NCI-H2171 (cell line): Measurements from ENCODE around the gene ADORA1.

ENCODE experiments used
- DNase-seq: peaks from one replicate; lab custom pipeline; 2025; lab: John Stamatoyannopoulos, UW

The ADORA1 gene

DNA sequence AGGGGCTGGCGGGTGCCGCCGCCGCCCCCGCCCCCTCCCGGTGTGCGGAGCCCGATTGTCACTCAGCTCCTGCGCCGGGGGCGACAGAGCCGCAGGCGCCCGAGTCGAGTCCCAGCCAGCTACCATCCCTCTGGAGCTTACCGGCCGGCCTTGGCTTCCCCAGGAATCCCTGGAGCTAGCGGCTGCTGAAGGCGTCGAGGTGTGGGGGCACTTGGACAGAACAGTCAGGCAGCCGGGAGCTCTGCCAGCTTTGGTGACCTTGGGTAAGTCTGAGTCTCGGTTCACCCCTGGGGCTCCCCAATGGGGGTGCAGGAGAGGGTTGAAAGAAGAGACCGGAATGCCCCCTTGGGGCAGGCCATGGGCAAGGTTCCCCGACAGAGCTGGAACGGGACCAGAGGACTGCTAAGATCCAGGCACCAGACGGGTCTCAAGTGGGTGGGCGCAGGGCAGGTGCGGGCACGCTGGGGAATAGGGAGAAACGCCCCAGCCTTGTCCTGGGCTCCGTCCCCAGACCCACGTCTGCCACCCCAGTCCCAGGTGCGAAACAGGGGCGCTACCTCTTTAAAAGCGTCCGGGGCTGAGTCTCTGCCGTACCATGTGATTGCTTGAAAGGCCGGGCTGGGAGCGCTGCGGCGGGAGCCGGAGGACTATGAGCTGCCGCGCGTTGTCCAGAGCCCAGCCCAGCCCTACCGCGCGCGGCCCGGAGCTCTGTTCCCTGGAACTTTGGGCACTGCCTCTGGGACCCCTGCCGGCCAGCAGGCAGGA, at the start of gene ADORA1:
Gene ADORA1 (plus strand): TSS at position 61 of the 765 bp plus-strand sequence. CDS start 1,116 bp downstream, outside the sequence.
- no peak for DNase-seq

DNA sequence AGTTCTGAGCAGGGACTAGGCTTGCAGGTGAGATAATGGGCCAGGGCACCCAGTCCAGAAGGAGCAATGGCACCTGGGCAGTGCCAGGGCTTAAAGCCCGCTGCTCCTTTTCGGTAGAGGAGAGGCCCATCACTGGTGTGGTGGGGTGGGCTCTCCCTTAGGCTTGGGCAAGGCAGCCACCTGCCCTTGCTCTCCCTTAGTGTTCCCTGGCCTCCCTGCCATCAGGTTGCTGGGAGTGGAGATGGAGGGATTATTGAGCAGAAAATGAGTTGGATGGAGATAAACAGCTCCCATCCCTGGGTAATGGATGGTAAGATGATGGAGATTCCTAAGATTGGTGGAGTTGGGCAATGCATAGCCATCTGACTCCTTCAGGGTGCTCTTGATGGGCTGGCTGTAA, 49.6 kb upstream of the ADORA1 start:
- DNase-seq, result no peak

DNA sequence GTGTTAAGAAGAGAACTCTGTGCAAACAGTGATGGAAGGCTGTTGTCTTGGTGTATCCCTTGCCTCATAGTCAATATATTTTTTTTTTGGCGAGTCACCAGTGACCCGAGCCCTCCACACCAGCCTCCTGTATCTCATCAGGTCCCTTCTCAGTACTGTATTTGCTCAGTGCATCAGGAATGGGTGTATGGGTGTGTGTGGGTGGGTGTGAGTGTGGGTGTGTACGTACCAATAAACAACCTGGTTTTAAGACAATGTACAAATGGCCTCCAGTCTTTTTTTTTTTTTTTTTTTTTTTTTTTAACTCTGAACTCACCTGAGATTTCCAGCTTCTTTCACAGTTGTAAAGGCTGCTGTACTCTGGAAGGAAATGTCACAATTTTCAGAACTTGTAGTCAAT, 49.0 kb upstream of the ADORA1 start:
- no peak for DNase-seq

DNA sequence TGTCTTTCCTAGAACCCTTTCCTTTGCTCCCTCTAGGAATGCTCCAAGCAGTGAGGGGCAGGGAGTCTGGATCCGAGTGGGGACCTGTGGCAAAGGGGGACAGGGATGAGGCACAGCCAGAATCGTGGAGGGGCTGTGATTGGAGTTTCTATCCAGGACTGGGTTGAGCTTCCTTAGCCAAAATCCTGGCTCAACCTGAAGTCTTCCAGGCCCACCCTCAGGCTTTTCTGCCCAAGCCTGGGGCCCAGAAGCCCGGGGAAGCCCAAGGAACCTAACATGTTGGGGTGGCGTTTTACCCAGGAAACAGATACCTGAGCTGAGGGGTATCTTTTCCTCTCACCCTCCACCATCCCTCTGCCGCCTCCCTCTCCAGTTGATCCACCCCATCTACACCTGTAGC, 47.1 kb upstream of the ADORA1 start:
- DNase-seq, result no peak

DNA sequence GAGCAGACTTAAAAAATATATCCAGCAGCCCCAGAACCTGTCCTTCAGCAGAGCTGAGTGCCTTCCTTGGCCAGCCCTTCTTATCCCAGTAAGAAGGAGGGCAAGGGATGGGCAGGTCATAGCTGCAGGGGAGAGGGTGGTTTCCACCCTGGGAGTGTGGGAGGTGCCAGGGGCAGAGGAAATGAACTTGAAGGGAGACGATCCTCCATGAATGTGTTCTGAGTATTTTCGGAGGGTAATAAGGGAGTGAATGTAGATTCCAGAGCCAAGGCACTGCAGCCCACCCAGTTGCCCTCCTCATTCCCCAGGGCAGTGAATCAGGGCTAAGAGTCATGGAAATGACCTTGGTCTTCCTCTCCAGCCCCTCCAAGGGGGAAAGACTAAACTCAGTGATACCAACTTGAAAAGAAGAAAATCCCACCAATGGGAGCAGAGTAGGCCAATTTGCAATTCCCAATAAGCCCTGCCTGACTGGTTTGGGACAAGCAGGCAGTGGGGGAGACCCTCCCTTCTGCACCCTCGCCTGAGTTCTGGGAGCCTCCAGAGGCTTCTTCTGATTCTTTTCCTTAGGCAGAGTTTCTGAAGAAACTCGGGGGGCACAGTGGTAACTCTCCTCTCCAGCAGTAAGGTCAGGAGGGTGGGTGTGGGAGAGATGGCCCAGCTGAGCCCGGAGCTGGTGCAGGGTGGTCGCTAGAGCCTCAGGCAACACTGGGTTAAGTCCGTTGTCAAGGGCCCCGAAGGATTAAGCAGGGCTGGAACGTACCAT, 45.9 kb upstream of the ADORA1 start:
- no peak for DNase-seq

DNA sequence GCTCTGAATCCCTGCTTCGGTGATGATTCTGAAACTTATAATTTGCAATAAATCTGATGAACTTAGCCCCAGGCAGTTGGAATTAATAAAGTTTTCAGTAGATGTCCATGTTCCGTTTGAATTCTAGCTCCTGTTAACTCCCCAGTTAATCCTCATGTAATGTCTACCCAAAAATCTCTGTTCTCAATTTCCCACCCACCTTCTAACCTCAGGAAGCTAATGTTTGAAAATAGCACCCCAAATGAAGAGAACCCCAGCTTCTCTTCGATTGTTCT, 45.4 kb upstream of the ADORA1 start:
- no peak for DNase-seq

DNA sequence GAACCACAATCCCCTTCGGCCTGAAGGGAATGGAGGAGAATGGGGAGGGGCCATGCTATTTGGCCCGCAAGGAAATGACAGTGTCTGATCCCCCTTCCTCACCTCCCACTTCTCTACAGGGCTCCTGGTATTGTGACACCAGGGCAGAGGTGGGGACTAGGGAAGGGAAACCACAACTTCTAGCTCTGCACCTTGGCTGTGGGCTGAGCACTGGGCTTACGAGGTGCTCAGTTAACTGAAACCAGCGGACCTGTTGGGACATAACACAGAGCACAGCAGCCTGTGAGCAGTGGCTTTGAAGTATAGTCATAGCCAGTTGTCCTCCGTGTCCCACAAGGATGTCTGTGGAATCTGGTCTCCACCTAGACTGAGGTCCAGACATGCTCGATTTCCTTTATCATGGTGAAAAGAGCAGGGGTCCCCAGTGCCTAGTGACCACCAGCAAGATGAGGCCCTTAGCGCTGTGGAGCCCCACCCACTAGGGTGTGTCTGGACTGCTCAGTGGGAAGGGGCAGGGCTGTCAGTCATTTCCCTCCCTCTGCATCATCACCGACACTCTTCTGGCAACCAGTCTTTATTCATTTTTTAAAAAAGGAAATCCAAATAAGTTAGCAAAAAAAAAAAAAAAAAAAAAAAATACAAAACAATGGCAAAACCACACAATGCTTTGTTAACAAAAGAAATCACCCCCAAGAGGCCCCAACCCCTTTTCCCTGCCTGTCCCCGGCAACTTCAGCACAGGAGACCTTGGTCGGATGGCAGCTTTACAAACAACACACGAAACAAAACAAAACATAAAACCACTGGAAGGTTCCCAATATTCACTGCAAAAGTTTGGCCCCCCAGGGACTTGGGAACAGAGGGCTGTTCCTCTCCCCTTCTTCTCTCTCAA, 44.7 kb upstream of the ADORA1 start:
- DNase-seq, result no peak

DNA sequence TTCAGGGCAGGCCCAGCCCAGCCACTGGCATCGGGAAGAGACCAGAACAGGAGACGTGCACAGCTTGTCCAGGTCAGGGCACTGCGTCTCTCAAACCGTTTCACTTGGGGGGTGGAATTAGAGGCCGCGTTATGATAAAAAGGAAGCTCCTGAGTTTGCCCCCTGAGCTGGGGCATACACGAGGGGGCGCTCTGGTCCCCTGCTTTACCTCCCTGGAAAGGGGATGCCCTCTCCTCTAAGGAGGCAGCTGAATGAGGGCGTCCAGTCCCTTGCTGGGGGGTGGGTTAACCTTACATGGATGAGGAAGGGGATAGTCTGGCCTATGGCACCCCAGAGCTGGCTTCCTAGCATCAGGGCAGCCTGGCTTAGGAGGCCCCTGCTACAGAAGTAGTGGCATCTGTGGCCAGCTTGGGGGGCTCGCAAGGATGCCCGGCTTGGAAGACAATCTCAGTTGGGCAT, 44.0 kb upstream of the ADORA1 start:
- no peak for DNase-seq

DNA sequence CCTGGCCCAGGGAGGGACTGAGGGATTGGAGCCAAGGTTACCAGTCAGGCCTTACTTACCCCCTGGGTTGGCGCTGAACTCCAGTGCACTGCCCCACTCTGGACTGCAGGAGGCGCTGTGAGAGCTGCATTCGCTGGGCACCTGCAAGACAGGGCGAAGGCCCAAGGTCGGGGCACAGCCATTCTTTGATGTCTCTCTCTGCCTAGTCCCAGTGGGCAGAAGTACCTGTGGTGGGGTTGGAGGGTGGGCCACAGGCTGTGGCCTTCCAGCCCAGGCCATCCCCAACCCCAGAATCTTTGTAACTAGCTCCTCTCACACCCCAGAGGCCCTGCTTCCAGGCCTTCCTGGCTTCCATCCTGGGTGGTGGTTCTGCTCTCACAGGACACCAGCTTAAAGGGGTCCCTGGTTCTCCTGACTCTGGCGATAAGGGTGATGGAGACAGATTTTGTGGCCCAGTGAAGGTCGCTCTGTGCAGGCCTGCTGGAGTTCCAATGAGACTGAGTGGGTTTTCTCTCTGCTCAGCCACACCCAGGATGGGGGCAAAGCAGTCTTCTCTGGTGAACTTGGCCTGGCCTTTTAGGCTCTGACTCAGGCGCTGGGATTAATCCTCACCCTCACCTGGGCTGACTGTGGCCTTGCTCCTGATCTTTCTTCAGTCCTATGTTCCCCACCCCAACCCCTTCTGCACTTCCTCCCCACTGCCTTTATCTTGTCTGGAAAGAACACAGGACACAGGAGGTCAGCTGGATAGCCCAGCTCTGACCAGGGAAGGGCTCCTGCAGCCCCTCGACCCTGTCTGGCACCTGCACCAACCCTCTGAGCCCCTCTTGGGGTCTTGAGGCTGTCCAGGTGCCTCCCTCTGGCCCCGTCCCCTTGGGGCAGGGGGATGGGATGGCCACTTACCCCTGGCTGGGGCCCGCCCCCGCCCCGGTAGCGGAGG, 42.7 kb upstream of the ADORA1 start:
- no peak for DNase-seq

DNA sequence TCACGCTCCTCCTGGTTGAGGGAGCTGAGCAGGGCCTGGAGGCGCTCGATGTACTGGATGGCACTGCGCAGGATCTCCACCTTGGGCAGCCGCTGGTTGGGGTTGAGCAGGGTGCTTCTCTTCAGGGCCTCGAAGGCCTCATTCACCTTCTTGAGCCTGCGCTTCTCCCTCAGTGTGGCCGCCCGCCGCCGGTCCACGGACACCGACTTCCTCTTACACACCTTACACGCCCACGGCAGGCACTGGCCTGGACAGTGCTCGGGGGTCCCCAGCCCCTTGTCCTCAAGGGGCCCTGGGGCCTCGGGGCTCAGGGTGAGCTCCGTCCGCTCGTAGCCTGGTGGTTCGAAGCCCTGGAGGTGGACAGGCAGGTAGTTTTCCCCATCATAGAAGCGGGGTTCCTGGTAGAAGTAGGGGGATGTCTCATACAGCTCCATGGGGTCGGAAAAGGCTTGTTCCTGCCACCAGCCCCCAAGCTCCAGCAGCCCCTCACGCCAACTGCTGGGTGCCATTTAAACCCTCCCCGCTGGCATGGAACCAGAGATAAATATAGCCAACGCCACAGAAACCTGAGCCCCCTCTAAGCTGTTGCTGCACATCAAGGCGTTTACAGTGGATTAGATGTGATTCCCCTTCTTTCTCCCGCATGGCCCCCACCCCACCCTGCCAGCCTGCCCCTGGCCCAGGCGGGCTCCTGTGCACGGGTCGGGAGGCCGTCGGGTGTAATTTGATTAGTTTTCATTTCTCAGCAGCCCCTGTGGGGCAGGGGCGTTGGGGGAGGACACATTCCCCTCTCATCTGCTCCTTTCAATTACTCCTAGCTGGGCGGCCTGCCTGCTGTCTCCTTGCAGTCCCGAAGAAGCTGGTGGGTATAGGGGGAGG, 41.8 kb upstream of the ADORA1 start, which contains the start of gene MYOG:
Gene MYOG (minus strand): TSS at position 485 of the 879 bp plus-strand sequence. CDS start 51 bp downstream, at position 434.
- DNase-seq, result peak; percentile 72

DNA sequence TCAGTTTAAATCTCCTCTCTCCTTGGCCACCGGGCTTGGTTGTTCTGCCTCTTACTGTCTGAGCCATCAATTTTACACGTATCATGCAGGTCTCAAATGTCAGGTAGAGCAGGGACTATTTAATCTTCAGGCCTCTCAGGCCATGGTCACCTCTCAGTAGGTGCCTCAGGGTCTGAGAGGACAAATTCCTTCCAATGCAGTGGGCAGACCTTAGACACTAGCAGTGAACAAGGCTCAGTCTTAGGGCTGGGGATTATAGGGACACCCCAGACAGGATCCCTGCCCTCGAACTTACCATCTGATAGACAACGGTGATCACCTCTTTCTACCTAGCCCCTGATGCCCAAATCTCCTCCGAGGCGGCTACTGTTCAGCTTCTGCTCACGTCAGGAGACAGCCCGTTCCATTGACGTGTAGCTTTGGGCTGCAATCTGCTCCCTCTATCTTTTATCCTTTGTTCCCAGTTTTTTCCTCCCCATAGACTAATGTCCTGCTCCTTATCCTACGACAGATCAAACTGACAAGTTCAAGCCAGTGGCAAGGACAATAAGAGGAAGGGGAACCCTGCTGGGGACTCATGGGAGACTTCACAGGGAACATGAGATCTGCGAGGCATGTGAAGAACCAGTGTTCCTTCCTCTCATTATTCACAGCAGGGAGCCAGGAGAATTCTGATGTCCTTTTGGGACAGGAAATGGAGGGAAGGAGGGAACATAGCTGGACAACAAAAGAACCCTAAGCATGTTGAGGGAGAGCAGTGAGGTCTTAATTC, 40.3 kb upstream of the ADORA1 start:
- DNase-seq, result no peak

DNA sequence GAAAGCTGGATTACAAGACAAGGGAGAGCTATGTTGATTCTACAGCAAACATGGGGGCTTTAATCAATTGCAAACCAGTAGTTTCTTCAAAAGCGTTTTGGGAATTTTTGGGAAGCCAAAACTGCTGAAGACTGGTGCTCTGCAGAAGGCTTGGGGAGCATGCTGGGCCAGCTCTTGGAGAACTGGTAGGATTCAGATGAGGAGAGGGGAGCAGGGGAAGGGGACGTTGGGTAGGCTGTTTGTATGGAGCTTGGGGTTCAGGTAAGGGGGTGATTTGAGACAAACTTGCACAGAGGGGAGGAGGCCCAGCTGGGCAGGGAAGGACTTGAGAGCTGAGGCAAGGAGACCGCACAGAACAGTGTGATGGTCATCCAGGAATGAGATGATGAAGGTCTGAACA, 39.1 kb upstream of the ADORA1 start:
- no peak for DNase-seq

DNA sequence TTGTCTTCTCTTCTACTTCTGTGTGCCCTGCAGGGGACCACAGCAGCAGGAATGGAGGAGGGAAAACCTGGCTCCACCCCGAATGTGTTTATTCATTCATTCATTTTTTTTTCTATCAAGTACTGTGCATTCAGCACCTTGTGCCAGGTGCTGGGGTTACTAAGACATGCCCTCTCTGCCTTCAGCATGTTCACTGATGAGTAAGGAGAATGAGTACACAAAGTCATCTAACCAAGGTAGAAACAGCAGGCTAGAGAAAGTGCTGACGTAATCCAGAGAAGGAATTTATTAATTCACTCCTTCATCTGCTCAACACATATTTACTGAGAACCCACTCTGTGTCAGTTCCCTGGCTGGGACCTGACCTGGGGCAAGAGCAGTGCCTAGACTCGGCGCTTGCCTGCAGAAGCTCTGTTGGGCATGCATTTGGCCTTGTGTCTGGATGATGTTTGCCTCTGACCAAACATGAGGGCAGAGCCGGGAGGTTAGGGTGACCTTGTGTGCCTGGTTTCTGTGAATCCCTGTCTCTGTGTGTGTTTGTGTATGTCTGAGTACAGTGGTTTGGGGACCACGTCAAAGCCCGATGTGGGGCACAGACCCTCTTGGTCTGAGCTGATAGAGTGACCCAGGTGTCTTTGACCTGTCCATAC, 38.4 kb upstream of the ADORA1 start:
- DNase-seq, result no peak

DNA sequence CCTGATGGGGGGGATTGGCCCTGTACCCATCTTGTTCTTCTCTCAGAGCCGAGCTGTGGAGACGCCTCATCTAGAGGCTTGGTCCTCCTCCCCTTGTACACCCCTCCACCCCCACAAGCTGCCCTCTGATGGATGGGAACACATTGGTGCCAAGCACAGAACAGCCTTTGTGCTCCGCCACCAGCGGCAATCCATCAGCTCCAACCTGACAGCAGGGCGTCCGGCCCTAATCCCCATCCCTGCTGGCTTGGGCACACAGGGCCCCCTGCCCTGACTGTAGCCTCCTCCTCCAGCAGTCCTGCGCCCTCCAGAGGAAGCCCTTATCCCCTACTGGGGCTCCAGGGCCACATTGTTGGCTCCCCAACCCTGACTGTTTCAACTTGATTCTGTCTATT, 37.9 kb upstream of the ADORA1 start:
- DNase-seq, result no peak

DNA sequence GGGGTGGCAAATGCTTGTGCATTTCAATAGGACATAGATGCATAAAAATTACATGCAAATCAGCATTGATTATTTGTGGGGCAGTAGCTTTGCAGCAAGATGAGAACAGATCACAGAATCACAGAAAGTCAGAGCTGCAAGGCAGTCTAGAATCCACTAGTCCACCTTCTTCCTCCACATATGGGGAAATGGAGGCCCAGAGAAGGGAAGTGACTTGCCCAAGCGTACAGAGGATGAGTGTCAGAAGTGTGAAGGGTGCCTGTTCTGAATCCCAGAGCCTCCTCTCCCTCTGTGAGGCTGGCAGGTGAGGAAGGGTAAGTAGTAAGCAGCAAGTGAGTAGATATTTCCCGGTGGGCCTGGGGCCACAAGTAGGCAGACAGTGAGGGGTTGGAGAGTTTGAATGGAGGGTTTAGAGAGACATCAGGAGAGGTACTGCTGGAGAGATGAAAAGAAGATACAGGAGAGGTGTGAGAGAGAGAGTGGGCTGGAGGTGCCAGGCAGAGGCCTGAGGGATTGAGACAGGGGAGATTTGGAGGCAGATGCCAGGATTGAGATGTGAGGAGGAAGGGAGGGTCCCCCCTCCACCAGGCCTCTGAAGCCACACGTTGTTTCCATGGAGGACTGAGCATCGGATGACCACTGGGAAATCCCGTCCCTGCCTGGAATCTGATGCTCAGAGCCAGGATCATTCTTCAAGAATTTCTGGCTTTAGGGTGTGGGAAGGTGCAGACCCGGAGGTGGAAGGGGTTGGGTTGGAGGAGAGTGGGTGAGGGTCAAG, 36.9 kb upstream of the ADORA1 start:
- no peak for DNase-seq

DNA sequence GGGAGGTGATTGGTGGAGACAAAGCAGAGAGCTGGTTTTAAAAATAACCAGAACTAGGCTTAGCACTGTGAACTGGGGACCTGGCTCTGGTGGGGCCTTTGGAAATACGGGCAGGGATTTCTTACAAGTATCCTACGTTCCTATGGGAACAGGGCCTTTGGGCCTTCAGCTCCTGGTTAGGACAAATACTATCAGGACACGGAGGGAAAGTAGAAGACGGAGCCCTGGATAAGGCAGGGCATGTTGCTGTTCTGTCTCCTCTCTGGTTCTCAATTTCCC, 36.4 kb upstream of the ADORA1 start:
- no peak for DNase-seq

DNA sequence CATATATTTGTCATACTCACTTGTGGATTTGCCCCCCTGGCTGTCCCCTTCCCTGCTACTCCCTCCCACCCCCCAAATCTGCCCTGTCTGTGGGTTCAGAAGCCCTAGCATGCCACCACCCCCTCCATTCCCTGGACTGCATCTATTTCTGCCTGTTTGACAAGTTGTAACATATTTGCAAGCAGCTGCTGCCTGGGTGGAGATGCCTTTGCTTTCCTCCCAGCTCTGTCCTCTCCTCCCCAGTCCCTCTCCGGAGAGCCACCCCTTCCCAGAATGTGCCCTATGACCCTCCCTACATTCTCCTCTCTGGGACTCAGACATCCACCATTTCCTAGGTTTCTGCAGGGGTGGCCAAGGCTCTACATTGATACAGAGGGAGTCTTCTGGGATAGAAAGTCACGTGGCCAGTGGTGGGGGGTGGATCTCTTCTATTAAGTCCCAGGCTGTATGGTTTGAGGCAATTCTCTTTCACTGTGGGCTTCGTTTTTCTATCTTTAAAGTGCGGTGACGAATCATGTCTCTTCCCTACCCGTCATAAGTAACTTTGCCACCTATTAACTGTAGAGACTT, 35.7 kb upstream of the ADORA1 start:
- DNase-seq, result no peak

DNA sequence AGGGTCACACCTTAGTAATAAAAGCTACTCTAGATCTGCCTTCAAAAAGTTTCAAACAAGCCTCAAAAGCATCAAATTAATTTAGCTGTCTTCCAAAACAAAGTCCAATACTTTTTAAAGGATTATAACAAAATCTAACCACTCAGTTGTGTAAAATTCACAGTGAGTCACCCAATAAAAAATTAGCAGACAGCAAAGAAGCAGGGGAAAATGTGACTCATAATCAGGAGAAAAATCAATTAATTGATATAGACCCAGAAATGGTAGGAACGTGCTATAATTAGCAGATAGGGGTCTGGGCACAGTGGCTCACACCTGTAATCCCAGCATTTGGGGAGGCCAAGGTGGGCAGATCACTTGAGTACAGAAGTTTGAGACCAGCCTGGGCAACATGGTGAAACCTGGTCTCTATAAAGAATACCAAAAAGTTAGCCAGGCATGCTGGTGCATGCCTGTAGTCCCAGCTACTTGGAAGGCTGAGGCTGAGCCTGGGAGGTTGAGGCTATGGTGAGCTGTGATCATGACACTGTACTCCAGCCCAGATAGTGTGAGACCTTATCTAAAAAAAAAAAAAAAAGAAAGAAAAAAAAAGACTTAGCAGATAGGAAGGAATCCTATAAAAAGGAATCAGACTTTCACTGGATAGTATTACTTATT, 33.6 kb upstream of the ADORA1 start:
- no peak for DNase-seq
